Endothelial cell of umbilical vein (primary cell): Measurements from ENCODE around the gene MCM5. TPM values are rescaled to one million over a fixed set of nuclear protein-coding genes. Genes with fewer than 3 reads are reported as not detected.

Experiments
- BruUV-seq: library from RNA; stranded (reverse); fragments of 400-500 nt; replicated peaks from 2 replicates; lab custom pipeline; 2021; lab: Mats Ljungman, UMichigan
- CTCF ChIA-PET: fragments of 300-600, 350-600 bp; sonication (Branson Sonifier 250); formaldehyde crosslinking; loops from one replicate; lab custom pipeline; 2021; ENCODE audit warnings: antibody characterized with exemption, inconsistent platforms; lab: Charles Lee
- POLR2A ChIA-PET: fragments of 300-600, 350-600 bp; sonication (Branson Sonifier 250); formaldehyde crosslinking; loops from one replicate; lab custom pipeline; 2021; ENCODE audit warnings: antibody characterized with exemption, inconsistent platforms; lab: Charles Lee
- DNase-seq: peaks from one replicate; pipeline ENCODE4 v3.0.0-alpha.2; 2011; ENCODE audit warnings: low read depth, low spot score
- FAIRE-seq: peaks from 2 replicates; lab custom pipeline; 2011; peaks lifted over from hg19 to GRCh38; lab: Jason Lieb, UNC
- H2AFZ ChIP-seq: 2 replicates; pipeline ENCODE4 v1.6.0; 2012; ENCODE audit warnings: low read depth, low read length, control low read depth, inconsistent platforms
- H3K27ac ChIP-seq: 2 replicates; pipeline ENCODE4 v1.5.1; 2011; ENCODE audit warnings: low read depth, mild to moderate bottlenecking, control low read depth, low read length, moderate library complexity; ENCODE audit not compliant: insufficient read depth
- H3K27me3 ChIP-seq, 2 experiments: 2 replicates each; pipeline versions ENCODE4 v1.6.0 to v1.6.1; 2011; ENCODE audit warnings: low read length in 2 of 2, mixed read lengths in 1 of 2; ENCODE audit not compliant: control insufficient read depth in 2 of 2, insufficient read depth in 2 of 2
- H3K36me3 ChIP-seq, 2 experiments: 2 replicates in 1 of 2; 3 replicates in 1 of 2; pipeline ENCODE4 v1.5.1; 2011; ENCODE audit warnings: low read length in 2 of 2, mild to moderate bottlenecking in 1 of 2, moderate library complexity in 1 of 2; ENCODE audit not compliant: control insufficient read depth in 2 of 2, insufficient read depth in 2 of 2; ENCODE audit errors: extremely low read depth in 1 of 2
- H3K4me1 ChIP-seq: 3 replicates; pipeline ENCODE4 v1.5.1; 2011; ENCODE audit warnings: mild to moderate bottlenecking, low read length; ENCODE audit not compliant: control insufficient read depth, insufficient read depth; ENCODE audit errors: extremely low read depth
- H3K4me2 ChIP-seq: 2 replicates; pipeline ENCODE4 v1.6.1; 2011; ENCODE audit warnings: low read length, control low read depth, mixed read lengths; ENCODE audit not compliant: insufficient read depth
- H3K4me3 ChIP-seq, 3 experiments: fragments of 200-600 bp in 1 of 3; sonication (generic), shearing (Covaris generic) in 1 of 3; replicated peaks in 1 of 3; 2 replicates each; pipeline ENCODE4 v1.5.1; 2011 to 2016; ENCODE audit warnings: control low read depth in 3 of 3, low read length in 3 of 3, mild to moderate bottlenecking in 2 of 3, inconsistent platforms in 1 of 3, low read depth in 1 of 3, moderate library complexity in 1 of 3; ENCODE audit not compliant: insufficient read depth in 1 of 3
- H3K79me2 ChIP-seq: 2 replicates; pipeline ENCODE4 v1.6.0; 2012; ENCODE audit warnings: low read length, inconsistent platforms; ENCODE audit not compliant: control insufficient read depth, insufficient read depth
- H3K9ac ChIP-seq: replicated peaks from 2 replicates; pipeline ENCODE3; 2011; ENCODE audit warnings: low read length, control low read depth; ENCODE audit not compliant: insufficient read depth; ENCODE audit errors: extremely low read depth
- H3K9me1 ChIP-seq: replicated peaks from 3 replicates; pipeline ENCODE4 v1.6.0; 2011; ENCODE audit warnings: mild to moderate bottlenecking, low read length; ENCODE audit not compliant: control insufficient read depth, insufficient read depth; ENCODE audit errors: extremely low read depth
- H3K9me3 ChIP-seq: replicated peaks from 2 replicates; pipeline ENCODE4 v1.5.1; 2012; ENCODE audit warnings: low read length, inconsistent platforms; ENCODE audit not compliant: control insufficient read depth, insufficient read depth
- H4K20me1 ChIP-seq: replicated peaks from 2 replicates; pipeline ENCODE3; 2011; ENCODE audit warnings: mild to moderate bottlenecking, low read length; ENCODE audit not compliant: control insufficient read depth, insufficient read depth; ENCODE audit errors: extremely low read depth
- EZH2 ChIP-seq: IDR thresholded peaks from 2 replicates; pipeline ENCODE4 v1.6.1; 2012; ENCODE audit warnings: borderline replicate concordance, low read depth, mild to moderate bottlenecking, moderate library complexity, low read length, inconsistent platforms; ENCODE audit not compliant: severe bottlenecking
- FOS ChIP-seq: IDR thresholded peaks from 2 replicates; pipeline ENCODE4 v1.6.1; 2011; ENCODE audit warnings: mild to moderate bottlenecking, low read length, moderate library complexity, borderline replicate concordance; ENCODE audit not compliant: insufficient read depth
- GATA2 ChIP-seq: IDR thresholded peaks from 2 replicates; pipeline ENCODE4 v1.7.0; 2011; ENCODE audit warnings: low read depth, mild to moderate bottlenecking, moderate library complexity, mixed read lengths, low read length; ENCODE audit not compliant: insufficient read length, insufficient read depth
- JUN ChIP-seq: IDR thresholded peaks from 2 replicates; pipeline ENCODE4 v1.6.1; 2011; ENCODE audit warnings: borderline replicate concordance, low read depth; ENCODE audit not compliant: insufficient read length, insufficient read depth
- MAX ChIP-seq: IDR thresholded peaks from 2 replicates; pipeline ENCODE4 v1.6.1; 2011; ENCODE audit not compliant: insufficient read depth, insufficient read length
- MYC ChIP-seq: IDR thresholded peaks from one replicate; pipeline ENCODE4 v1.6.1; 2011; ENCODE audit warnings: mild to moderate bottlenecking, low read depth, low read length
- POLR2A ChIP-seq: IDR thresholded peaks from 2 replicates; pipeline ENCODE4 v1.6.1; 2012; ENCODE audit warnings: low read depth, mild to moderate bottlenecking, control low read depth, low read length
- POLR2AphosphoS5 ChIP-seq: IDR thresholded peaks from 2 replicates; pipeline ENCODE4 v1.6.1; 2012; ENCODE audit warnings: low read depth, mild to moderate bottlenecking, control low read depth, low read length, moderate library complexity; ENCODE audit not compliant: insufficient read depth
- dilution Hi-C: fragments of 300-500 bp; cut with MboI; formaldehyde crosslinking; loops from one replicate; pipeline ENCODE4 v1.15.0; 2019; ENCODE audit warnings: low sequenced_read_pairs; ENCODE audit not compliant: extremely low pct_ligation_motif_present
- intact Hi-C: fragments of 100-400 bp; cut with micrococcal nuclease; formaldehyde crosslinking; loops from one replicate; pipeline ENCODE4 v1.10.0; 2022
- polyA plus RNA-seq, 4 experiments: library from polyadenylated mRNA; depleted of rRNA in 3 of 4; stranded (reverse) in 3 of 4; unstranded in 1 of 4; fragments of >200 nt; gene quantifications; 2 replicates each; pipeline versions ENCODE4 v1.2.1 to v1.2.3, GENCODE V29; 2011 to 2012; ENCODE audit warnings: missing spikeins in 1 of 4
- total RNA-seq: library from RNA; stranded (reverse); gene quantifications from 2 replicates; pipeline ENCODE4 v1.2.3, GENCODE V29; 2021
- TF ChIP-seq, protein P1 (sequence below), 2 donors: IDR thresholded peaks; 1 replicate in 1 of 2; 2 replicates in 1 of 2; pipeline ENCODE4 v1.5.1; 2011; ENCODE audit warnings: low read length in 2 of 2, mild to moderate bottlenecking in 2 of 2, moderate library complexity in 2 of 2, control low read depth in 1 of 2, inconsistent platforms in 1 of 2, low read depth in 1 of 2; ENCODE audit not compliant: insufficient read depth in 1 of 2; ENCODE audit errors: extremely low read depth in 1 of 2

The MCM5 gene
- total and polyA plus RNA-seq, 2 donors (not counting 3 experiments of a cell fraction or from before 2014, with no cell fraction given), result 67.8 to 111 TPM

DNA sequence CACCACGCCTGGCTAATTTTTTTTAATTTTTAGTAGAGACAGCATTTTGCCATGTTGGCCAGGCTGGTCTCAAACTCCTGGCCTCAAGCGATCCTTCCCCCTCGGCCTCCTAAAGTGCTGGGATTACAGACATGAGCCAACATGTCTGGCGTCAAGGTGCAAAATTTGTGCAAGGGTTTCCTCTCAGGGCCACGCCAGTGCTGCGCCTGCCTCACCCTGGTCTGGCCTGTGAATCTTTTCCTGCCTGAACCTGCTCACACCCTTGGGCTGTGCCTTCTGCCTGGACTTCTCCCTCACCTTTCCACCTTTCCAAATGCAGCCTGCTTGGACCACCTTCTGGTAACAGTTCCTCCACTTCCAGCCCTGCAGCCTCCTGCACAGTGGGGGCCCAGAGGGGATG lies 43.4 kb downstream of the MCM5 start:
- intact Hi-C loops, result no loop called here
- H3K79me2 ChIP-seq, result no peaks in the 10 kb centered on the region

More for the DNA sequence above, 43.4 kb downstream of the MCM5 start:
- no peaks in the 10 kb centered on the region for H3K27me3 ChIP-seq
- no peaks in the 10 kb centered on the region for H3K9me3 ChIP-seq
- no peak for FAIRE-seq
- ChIA-PET POLR2A (no interaction called here), CTCF (no interaction called here)
- no peaks in the 10 kb centered on the region for H3K36me3 ChIP-seq
- H3K4me3 ChIP-seq, result no peak overlapping the region
- BruUV-seq, result no TSS peak
- H3K4me1 ChIP-seq, result peaks cover 9% of the 10 kb centered on the region
- H3K9me1 ChIP-seq, result no peaks in the 10 kb centered on the region
- no peak overlapping the region for H2AFZ ChIP-seq
- TF ChIP-seq EZH2 (no peak), MYC (no peak), POLR2AphosphoS5 (no peak), POLR2A (no peak), GATA2 (no peak), MAX (no peak), FOS (no peak), JUN (no peak)
- TF ChIP-seq, protein P1, sequence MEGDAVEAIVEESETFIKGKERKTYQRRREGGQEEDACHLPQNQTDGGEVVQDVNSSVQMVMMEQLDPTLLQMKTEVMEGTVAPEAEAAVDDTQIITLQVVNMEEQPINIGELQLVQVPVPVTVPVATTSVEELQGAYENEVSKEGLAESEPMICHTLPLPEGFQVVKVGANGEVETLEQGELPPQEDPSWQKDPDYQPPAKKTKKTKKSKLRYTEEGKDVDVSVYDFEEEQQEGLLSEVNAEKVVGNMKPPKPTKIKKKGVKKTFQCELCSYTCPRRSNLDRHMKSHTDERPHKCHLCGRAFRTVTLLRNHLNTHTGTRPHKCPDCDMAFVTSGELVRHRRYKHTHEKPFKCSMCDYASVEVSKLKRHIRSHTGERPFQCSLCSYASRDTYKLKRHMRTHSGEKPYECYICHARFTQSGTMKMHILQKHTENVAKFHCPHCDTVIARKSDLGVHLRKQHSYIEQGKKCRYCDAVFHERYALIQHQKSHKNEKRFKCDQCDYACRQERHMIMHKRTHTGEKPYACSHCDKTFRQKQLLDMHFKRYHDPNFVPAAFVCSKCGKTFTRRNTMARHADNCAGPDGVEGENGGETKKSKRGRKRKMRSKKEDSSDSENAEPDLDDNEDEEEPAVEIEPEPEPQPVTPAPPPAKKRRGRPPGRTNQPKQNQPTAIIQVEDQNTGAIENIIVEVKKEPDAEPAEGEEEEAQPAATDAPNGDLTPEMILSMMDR (IDR thresholded peaks at IDR 0.05; ENCODE audit: extremely low read depth in 1 of 2, insufficient read depth in 1 of 2, low read depth in 1 of 2, low read length in 2 of 2), result no peak
- no peak for DNase-seq
- H4K20me1 ChIP-seq, result no peaks in the 10 kb centered on the region
- H3K27ac ChIP-seq, result no peak overlapping the region
- dilution Hi-C loops, result no loop called here
- no peak overlapping the region for H3K9ac ChIP-seq
- H3K4me2 ChIP-seq, result no peak overlapping the region
